HepG2 (cell line): ENCODE data around the gene DRAP1. TPM values are rescaled to one million over a fixed set of nuclear protein-coding genes. Genes with fewer than 3 reads are reported as not detected.
A peak's percentile ranks its signal among the peaks of the same experiment; 100 is the strongest.

Source experiments
- ASH2L ChIP-seq: fragments of 300-600, 200-600 bp; sonication (generic); IDR thresholded peaks from 2 replicates; pipeline ENCODE4 v1.7.0; 2017; ENCODE audit warnings: low read depth, mild to moderate bottlenecking, moderate library complexity, mixed read lengths, low read length; ENCODE audit not compliant: insufficient read length
- DR1 ChIP-seq: sonication (generic); formaldehyde crosslinking; IDR thresholded peaks from 2 replicates; pipeline ENCODE4 v1.8.0; 2021; ENCODE audit warnings: mild to moderate bottlenecking, missing genetic modification reagents, inconsistent platforms
- ELF1 ChIP-seq: sonication (generic); formaldehyde crosslinking; IDR thresholded peaks from 2 replicates; pipeline ENCODE4 v1.4.0; 2020; ENCODE audit warnings: missing genetic modification reagents
- ETV6 ChIP-seq: sonication (generic); formaldehyde crosslinking; conservative IDR thresholded peaks from 2 replicates; pipeline ENCODE4 v1.4.0; 2020; ENCODE audit warnings: missing genetic modification reagents
- HDAC1 ChIP-seq: sonication (generic); formaldehyde crosslinking; IDR thresholded peaks from 2 replicates; pipeline ENCODE4 v1.5.1; 2020; ENCODE audit warnings: mild to moderate bottlenecking, missing genetic modification reagents
- HNRNPLL ChIP-seq: fragments of 200-400 bp; formaldehyde crosslinking; IDR thresholded peaks from 2 replicates; pipeline ENCODE4 v1.6.1; 2017; ENCODE audit warnings: mild to moderate bottlenecking, low read depth, low read length; ENCODE audit not compliant: poor library complexity, severe bottlenecking
- MBD4 ChIP-seq: IDR thresholded peaks from 2 replicates; pipeline ENCODE4 v1.6.1; 2012; ENCODE audit warnings: low read length, inconsistent platforms, borderline replicate concordance
- NKX3-1 ChIP-seq: sonication (generic); formaldehyde crosslinking; IDR thresholded peaks from 2 replicates; pipeline ENCODE4 v1.5.0; 2020; ENCODE audit warnings: missing genetic modification reagents
- PITX1 ChIP-seq: sonication (generic); formaldehyde crosslinking; IDR thresholded peaks from 2 replicates; pipeline ENCODE4 v1.5.1; 2020; ENCODE audit warnings: mild to moderate bottlenecking, missing genetic modification reagents
- POLR2AphosphoS2 ChIP-seq: IDR thresholded peaks from 2 replicates; pipeline ENCODE4 v1.6.1; 2011; ENCODE audit warnings: low read depth, low read length, improper control_type of control experiment
- SP1 ChIP-seq, 2 experiments: fragments of 450-650 bp in 1 of 2; sonication (generic) in 1 of 2; formaldehyde crosslinking in 1 of 2; IDR thresholded peaks; 2 replicates each; pipeline versions ENCODE4 v1.4.0 to v1.6.1; 2016 to 2020; ENCODE audit warnings: missing genetic modification reagents in 1 of 2
- SSRP1 ChIP-seq: IDR thresholded peaks from 2 replicates; pipeline ENCODE4 v1.6.1; 2016; ENCODE audit warnings: control low read depth
- TCF7 ChIP-seq: sonication (generic); IDR thresholded peaks from 2 replicates; pipeline ENCODE4 v1.6.1; 2016; ENCODE audit warnings: antibody characterized with exemption, low read depth
- ZEB1 ChIP-seq: IDR thresholded peaks from 2 replicates; pipeline ENCODE4 v1.6.1; 2012; ENCODE audit warnings: mild to moderate bottlenecking, low read depth, inconsistent platforms; ENCODE audit not compliant: insufficient replicate concordance
- ZNF546 ChIP-seq: sonication (generic); formaldehyde crosslinking; conservative IDR thresholded peaks from 2 replicates; pipeline ENCODE4 v1.8.1; 2023; ENCODE audit warnings: mild to moderate bottlenecking, missing genetic modification reagents
- ZNF564 ChIP-seq: sonication (generic); formaldehyde crosslinking; IDR thresholded peaks from 2 replicates; pipeline ENCODE4 v1.8.1; 2023; ENCODE audit warnings: mild to moderate bottlenecking, missing genetic modification reagents
- ZNF597 ChIP-seq: sonication (generic); formaldehyde crosslinking; IDR thresholded peaks from 2 replicates; pipeline ENCODE4 v1.5.0; 2020; ENCODE audit warnings: missing genetic modification reagents
- ZNF607 ChIP-seq: sonication (generic); formaldehyde crosslinking; IDR thresholded peaks from 2 replicates; pipeline ENCODE4 v1.5.1; 2020; ENCODE audit warnings: missing genetic modification reagents, mild to moderate bottlenecking, borderline replicate concordance
- ZNF616 ChIP-seq: sonication (generic); formaldehyde crosslinking; IDR thresholded peaks from 2 replicates; pipeline ENCODE4 v1.5.0; 2020; ENCODE audit warnings: low read depth, mild to moderate bottlenecking, missing genetic modification reagents
- ZNF7 ChIP-seq: IDR thresholded peaks from 2 replicates; pipeline ENCODE4 v1.6.1; 2016; ENCODE audit warnings: missing biosample characterization, missing genetic modification reagents
- polyA plus RNA-seq, 8 experiments: library from polyadenylated mRNA; depleted of rRNA in 3 of 8; stranded (reverse) in 7 of 8; unstranded in 1 of 8; fragments of >200 nt; fragmentation: Illumina TruSeq in 4 of 8; extraction: Trizol in 4 of 8; gene quantifications; 2 replicates each; pipeline versions ENCODE4 v1.2.1 to v1.2.3, GENCODE V29; 2011 to 2016; ENCODE audit warnings: low read depth in 4 of 8, missing spikeins in 1 of 8, mixed read lengths in 1 of 8; ENCODE audit not compliant: insufficient read depth in 1 of 8
- total RNA-seq, 5 experiments: library from RNA; depleted of rRNA; stranded (reverse); fragments of >200 nt; fragmentation: Illumina TruSeq; extraction: Trizol; gene quantifications; 2 replicates each; pipeline ENCODE4 v1.2.3, GENCODE V29; 2016; ENCODE audit warnings: low read depth in 1 of 5
- TF ChIP-seq, protein P1 (sequence below): sonication (generic); formaldehyde crosslinking; IDR thresholded peaks from 2 replicates; pipeline ENCODE4 v1.4.0; 2020; ENCODE audit warnings: missing genetic modification reagents; ENCODE audit errors: not compliant biosample characterization
- TF ChIP-seq, protein P2 (sequence below): IDR thresholded peaks from 2 replicates; pipeline ENCODE4 v1.6.1; 2018; ENCODE audit warnings: missing genetic modification reagents
- TF ChIP-seq, protein P3 (sequence below): sonication (generic); formaldehyde crosslinking; IDR thresholded peaks from 2 replicates; pipeline ENCODE4 v1.8.1; 2022; ENCODE audit warnings: mild to moderate bottlenecking, missing genetic modification reagents

The DRAP1 gene
- total and polyA plus RNA-seq, 2 of the 13 experiments (the other 11 are each of a cell fraction or from before 2014, with no cell fraction given): 46.8 to 52.3 TPM

DNA sequence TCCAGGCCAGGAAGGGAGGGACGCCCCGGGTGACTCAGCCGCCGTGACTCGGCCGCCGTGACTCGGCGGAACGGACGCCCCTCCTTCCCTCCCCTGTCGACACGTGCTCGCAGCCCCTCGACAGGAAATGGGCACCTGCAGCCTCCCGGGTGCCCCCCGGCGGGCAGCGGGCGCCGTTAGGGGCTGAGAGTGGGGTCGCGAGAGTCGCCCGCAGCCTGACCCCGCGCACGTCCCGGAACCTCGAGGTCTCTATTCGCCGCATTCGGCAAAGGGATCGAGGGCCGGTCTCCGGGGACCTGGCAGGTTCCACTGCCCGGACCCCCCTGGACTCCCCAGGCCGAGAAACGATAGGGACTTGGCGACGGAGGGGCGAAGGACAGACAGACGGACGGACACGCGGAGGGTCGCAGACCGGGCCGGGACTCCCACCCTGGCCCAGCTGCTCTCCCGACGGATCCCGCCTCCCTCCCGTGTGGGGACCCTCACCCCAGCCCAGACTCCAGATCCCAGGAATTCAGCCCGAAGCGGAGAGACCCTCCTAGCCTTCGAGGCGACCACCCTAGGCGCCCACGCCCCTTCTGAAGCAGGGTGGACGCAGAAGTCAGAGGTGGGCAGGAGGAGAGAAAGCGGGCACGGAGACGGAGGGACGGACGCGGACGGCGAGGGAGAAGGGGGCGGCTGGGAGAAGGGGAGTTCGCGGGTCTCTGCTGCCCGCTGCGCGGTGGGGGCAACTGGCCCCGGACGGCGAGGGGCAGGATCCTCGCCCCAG, 19.7 kb upstream of the DRAP1 start (continued):
- peak; percentile 90 for TF ChIP-seq HDAC1 (CRISPR knock-in tag)
- no peak for TF ChIP-seq ZNF7
- TF ChIP-seq SSRP1 (CRISPR knock-in tag): 0 out of 2 replicates have a peak, but pooled peaks have one; percentile 57
- TF ChIP-seq NKX3-1 (CRISPR knock-in tag): no peak
- TF ChIP-seq ASH2L: no peak
- no peak for TF ChIP-seq SP1 (IDR thresholded peaks at IDR 0.05)
- 0 out of 2 replicates have a peak, but pooled peaks have one; percentile 23 for TF ChIP-seq SP1 (CRISPR knock-in tag; IDR thresholded peaks at IDR 0.05)
- TF ChIP-seq MBD4: no peak
- TF ChIP-seq ZEB1: no peak
- TF ChIP-seq ZNF616 (CRISPR knock-in tag): no peak
- peak; percentile 29; the same call in 1 of the 2 replicates for TF ChIP-seq ELF1
- no peak for TF ChIP-seq TCF7
- peak; percentile 10; the same call in 1 of the 2 replicates for TF ChIP-seq ZNF546 (CRISPR knock-in tag)
- TF ChIP-seq, protein P1, sequence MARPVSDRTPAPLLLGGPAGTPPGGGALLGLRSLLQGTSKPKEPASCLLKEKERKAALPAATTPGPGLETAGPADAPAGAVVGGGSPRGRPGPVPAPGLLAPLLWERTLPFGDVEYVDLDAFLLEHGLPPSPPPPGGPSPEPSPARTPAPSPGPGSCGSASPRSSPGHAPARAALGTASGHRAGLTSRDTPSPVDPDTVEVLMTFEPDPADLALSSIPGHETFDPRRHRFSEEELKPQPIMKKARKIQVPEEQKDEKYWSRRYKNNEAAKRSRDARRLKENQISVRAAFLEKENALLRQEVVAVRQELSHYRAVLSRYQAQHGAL (CRISPR knock-in tag): no peak
- TF ChIP-seq POLR2AphosphoS2: no peak
- no peak for TF ChIP-seq HNRNPLL
- TF ChIP-seq, protein P2, sequence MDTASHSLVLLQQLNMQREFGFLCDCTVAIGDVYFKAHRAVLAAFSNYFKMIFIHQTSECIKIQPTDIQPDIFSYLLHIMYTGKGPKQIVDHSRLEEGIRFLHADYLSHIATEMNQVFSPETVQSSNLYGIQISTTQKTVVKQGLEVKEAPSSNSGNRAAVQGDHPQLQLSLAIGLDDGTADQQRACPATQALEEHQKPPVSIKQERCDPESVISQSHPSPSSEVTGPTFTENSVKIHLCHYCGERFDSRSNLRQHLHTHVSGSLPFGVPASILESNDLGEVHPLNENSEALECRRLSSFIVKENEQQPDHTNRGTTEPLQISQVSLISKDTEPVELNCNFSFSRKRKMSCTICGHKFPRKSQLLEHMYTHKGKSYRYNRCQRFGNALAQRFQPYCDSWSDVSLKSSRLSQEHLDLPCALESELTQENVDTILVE (CRISPR knock-in tag): peak; percentile 66
- TF ChIP-seq DR1: no peak; the same call in 1 of the 2 replicates
- no peak for TF ChIP-seq PITX1 (CRISPR knock-in tag)
- TF ChIP-seq ZNF597 (CRISPR knock-in tag): no peak
- TF ChIP-seq ZNF564 (CRISPR knock-in tag): no peak
- 0 out of 2 replicates have a peak, but pooled peaks have one; percentile 60 for TF ChIP-seq ETV6 (CRISPR knock-in tag)
- TF ChIP-seq, protein P3, sequence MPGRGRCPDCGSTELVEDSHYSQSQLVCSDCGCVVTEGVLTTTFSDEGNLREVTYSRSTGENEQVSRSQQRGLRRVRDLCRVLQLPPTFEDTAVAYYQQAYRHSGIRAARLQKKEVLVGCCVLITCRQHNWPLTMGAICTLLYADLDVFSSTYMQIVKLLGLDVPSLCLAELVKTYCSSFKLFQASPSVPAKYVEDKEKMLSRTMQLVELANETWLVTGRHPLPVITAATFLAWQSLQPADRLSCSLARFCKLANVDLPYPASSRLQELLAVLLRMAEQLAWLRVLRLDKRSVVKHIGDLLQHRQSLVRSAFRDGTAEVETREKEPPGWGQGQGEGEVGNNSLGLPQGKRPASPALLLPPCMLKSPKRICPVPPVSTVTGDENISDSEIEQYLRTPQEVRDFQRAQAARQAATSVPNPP (CRISPR knock-in tag): 0 out of 2 replicates have a peak, but pooled peaks have one; percentile 41
- no peak; the same call in 1 of the 2 replicates for TF ChIP-seq ZNF607 (CRISPR knock-in tag)
